GM10266 (cell line): Measurements from ENCODE around the gene C4A.

ENCODE experiments used
- DNase-seq: peaks from one replicate; pipeline ENCODE4 v3.0.0; 2012; ENCODE audit errors: extremely low spot score
- TF ChIP-seq, protein P1 (sequence below): IDR thresholded peaks from 2 replicates; pipeline ENCODE4 v1.5.1; 2012; ENCODE audit warnings: mild to moderate bottlenecking, low read depth; ENCODE audit not compliant: control insufficient read depth, insufficient read depth; ENCODE audit errors: missing control alignments

C4A gene

DNA sequence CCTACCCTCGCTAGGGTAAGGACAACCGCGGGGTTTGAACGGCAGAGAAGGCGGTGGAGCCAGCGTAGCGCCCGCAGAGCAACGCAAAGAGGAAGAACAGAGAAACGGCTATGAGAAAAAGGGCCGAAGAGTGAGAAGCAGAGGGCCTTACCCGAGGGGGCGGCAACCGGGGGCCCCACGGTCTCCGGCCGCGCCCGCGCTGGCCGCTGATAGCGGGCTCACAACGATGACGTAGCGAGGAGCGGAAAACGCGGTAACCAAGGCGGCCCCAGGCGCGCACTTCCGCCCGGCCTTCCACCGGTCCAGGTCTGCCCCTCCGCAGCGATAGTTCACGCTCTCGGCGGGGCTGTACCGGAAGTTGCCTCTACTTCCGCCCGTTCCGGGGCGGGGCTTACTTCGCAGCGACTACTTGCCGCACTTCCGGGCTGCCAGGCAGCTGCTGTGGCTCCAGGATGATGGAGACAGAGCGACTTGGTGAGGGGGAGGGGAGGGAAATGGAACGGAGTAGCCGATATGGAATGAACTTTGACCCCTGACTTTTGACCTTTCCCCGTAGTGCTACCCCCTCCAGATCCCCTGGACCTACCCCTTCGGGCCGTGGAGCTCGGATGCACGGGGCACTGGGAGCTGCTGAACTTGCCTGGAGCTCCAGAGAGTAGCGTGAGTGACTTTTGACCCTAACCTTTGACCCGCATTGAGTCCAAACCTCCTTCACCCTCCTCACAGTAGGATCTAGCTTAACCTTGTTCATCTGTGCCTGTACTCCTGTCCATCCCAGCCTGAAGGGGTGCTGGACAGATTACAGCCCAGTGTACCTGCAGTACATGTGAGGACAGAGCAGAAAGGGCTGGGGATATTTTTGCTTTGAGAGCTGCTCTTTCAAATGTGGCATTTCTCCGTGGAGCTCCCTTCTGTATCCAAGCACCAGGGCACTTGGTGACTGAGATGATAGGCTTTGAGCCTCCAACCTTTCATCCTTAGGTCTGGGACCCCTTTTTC, 22.8 kb upstream of the C4A start, which contains the start of the genes NELFE and SKIC2:
NELFE (minus strand) TSS at position 231 of the 999 bp plus-strand sequence. CDS start 525 bp downstream, outside the sequence.
SKIC2 (plus strand) TSS at position 435 of the 999 bp plus-strand sequence; CDS start at position 453, 18 bp downstream.
- DNase-seq, result peak; percentile 98
- TF ChIP-seq, protein P1, sequence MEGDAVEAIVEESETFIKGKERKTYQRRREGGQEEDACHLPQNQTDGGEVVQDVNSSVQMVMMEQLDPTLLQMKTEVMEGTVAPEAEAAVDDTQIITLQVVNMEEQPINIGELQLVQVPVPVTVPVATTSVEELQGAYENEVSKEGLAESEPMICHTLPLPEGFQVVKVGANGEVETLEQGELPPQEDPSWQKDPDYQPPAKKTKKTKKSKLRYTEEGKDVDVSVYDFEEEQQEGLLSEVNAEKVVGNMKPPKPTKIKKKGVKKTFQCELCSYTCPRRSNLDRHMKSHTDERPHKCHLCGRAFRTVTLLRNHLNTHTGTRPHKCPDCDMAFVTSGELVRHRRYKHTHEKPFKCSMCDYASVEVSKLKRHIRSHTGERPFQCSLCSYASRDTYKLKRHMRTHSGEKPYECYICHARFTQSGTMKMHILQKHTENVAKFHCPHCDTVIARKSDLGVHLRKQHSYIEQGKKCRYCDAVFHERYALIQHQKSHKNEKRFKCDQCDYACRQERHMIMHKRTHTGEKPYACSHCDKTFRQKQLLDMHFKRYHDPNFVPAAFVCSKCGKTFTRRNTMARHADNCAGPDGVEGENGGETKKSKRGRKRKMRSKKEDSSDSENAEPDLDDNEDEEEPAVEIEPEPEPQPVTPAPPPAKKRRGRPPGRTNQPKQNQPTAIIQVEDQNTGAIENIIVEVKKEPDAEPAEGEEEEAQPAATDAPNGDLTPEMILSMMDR, result no peak

DNA sequence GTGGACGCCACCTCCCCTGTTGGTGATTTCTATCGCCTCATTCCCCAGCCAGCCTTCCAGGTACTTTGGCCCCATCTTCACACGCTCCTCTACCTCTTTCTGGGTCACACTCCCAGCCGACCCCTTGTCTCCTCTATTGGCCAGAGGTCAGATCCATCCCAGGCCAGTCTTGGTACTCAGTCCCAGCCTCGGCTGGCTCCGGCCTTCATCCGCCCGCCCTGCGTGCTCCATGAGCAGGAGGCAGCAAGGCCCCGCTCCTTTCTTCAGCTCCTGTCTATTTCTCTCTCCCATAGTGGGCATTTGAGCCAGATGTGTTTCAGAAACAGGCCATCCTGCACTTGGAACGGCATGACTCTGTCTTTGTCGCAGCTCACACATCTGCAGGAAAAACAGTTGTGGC, 20.2 kb upstream of the C4A start:
- TF ChIP-seq, protein P1, result no peak
- DNase-seq, result no peak

DNA sequence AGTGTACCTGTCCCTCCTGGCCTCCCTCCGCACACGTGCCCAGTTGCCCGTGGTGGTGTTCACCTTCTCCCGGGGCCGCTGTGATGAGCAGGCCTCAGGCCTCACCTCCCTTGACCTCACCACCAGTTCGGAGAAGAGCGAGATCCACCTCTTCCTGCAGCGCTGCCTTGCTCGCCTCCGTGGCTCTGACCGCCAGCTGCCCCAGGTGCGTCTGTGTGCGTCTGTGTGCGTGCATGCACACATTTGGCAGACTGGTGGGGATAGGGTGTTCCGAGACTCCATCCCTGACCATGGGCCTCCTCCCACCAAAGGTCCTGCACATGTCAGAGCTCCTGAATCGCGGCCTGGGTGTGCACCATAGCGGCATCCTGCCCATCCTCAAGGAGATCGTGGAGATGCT, 17.9 kb upstream of the C4A start:
- DNase-seq, result no peak
- TF ChIP-seq, protein P1, result no peak

DNA sequence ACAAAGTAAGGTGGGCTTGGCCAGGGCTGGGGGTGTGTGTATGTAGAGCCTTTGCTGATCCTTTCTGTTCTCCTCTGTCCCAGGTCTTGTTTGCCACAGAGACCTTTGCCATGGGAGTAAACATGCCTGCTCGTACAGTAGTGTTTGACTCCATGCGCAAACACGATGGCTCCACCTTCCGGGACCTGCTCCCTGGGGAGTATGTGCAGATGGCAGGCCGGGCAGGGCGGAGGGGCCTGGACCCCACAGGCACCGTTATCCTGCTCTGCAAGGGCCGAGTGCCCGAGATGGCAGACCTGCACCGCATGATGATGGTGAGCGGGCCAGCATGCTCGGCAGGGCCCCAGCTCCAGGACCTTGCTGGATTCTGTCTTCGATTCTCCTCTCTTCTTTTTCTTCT, 16.2 kb upstream of the C4A start:
- TF ChIP-seq, protein P1, result no peak

DNA sequence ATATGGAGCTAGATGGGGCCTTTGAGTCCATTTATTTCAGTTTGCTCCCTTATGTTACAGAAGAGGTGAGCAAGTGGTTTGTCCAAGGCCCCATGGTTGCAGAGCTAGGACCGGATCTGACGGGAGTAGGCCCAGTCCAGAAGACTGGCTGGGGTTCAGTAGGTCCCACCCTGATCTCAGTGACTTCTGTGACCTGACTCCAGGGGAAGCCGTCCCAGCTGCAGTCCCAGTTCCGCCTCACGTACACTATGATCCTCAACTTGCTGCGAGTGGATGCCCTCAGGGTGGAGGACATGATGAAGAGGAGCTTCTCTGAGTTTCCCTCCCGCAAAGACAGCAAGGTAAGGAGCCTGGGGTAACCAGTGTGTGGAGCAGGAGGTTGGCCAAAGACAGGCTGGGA, 15.4 kb upstream of the C4A start:
- DNase-seq, result no peak
- TF ChIP-seq, protein P1, result no peak

More for the DNA sequence above, 16.2 kb upstream of the C4A start:
- DNase-seq, result no peak

DNA sequence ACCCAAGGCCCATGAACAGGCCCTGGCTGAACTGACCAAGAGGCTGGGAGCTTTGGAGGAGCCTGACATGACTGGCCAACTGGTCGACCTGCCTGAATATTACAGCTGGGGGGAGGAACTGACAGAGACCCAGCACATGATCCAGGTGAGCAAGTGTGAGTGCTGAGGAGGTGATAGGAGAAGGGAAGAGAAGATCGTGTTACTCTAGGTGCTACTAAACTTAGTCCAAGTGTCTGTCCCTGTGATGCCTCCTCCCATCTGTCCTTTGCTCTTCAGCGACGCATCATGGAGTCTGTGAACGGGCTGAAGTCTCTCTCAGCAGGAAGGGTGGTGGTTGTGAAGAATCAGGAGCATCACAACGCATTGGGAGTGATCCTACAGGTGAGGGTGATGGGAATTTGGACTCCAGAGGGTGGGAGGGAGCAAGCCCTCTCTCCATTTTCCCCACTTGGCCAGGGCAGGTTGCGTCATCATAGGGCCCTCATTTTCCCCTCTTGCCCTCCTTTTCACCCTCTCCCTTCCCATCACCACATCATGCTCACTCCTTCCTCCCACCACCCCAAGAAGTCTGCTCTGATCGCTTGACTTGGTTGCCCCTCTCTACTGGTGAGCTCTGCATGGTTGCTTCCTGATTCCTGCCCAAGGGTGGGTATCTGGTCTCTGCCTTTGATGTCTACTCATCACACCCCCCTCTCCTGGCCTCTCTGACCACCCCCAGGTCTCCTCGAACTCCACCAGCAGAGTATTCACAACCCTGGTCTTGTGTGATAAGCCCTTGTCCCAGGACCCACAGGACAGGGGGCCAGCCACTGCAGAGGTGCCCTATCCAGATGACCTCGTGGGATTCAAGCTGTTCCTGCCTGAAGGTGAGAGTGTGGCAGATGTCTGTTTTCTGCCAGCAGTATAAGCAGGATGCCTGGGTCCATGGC, 14.6 kb upstream of the C4A start:
- DNase-seq, result no peak
- TF ChIP-seq, protein P1, result no peak
